Measurements from ENCODE around the gene B3GALNT2.
A peak's percentile ranks its signal among the peaks of the same experiment; 100 is the strongest.

The B3GALNT2 gene

GRCh38 chr1:235404190-235404589 lies 100.1 kb downstream of the B3GALNT2 start:
- no peak for DNase-seq (ENCODE audit: low read depth, low spot score)

GRCh38 chr1:235403593-235403992 lies 100.7 kb downstream of the B3GALNT2 start:
- in situ Hi-C loops (cut with HindIII; ENCODE audit: low sequenced_read_pairs) = no loop called here
- TF ChIP-seq, protein P1, sequence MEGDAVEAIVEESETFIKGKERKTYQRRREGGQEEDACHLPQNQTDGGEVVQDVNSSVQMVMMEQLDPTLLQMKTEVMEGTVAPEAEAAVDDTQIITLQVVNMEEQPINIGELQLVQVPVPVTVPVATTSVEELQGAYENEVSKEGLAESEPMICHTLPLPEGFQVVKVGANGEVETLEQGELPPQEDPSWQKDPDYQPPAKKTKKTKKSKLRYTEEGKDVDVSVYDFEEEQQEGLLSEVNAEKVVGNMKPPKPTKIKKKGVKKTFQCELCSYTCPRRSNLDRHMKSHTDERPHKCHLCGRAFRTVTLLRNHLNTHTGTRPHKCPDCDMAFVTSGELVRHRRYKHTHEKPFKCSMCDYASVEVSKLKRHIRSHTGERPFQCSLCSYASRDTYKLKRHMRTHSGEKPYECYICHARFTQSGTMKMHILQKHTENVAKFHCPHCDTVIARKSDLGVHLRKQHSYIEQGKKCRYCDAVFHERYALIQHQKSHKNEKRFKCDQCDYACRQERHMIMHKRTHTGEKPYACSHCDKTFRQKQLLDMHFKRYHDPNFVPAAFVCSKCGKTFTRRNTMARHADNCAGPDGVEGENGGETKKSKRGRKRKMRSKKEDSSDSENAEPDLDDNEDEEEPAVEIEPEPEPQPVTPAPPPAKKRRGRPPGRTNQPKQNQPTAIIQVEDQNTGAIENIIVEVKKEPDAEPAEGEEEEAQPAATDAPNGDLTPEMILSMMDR (IDR thresholded peaks at IDR 0.05; ENCODE audit: low read depth, low read length) = no peak
- DNase-seq (ENCODE audit: low read depth, low spot score) = no peak
- H3K4me3 ChIP-seq (ENCODE audit: low read depth, low read length) = no peak overlapping the region

More at GRCh38 chr1:235404190-235404589, 100.1 kb downstream of the B3GALNT2 start:
- in situ Hi-C loops (cut with HindIII; ENCODE audit: low sequenced_read_pairs) = no loop called here
- TF ChIP-seq, protein P1 (IDR thresholded peaks at IDR 0.05; ENCODE audit: low read depth, low read length) = no peak
- no peak overlapping the region for H3K4me3 ChIP-seq (ENCODE audit: low read depth, low read length)

- no peak overlapping the region for H3K4me3 ChIP-seq (ENCODE audit: low read depth, low read length)
- in situ Hi-C loops (cut with HindIII; ENCODE audit: low sequenced_read_pairs) = no loop called here
- TF ChIP-seq, protein P1 (IDR thresholded peaks at IDR 0.05; ENCODE audit: low read depth, low read length) = no peak
- DNase-seq (ENCODE audit: low read depth, low spot score) = no peak
These were observed 101.6 kb downstream of the B3GALNT2 start for GRCh38 chr1:235402457-235403200.

GRCh38 chr1:235401251-235401650 lies 103.0 kb downstream of the B3GALNT2 start:
- in situ Hi-C loops (cut with HindIII; ENCODE audit: low sequenced_read_pairs) = no loop called here
- TF ChIP-seq, protein P1 (IDR thresholded peaks at IDR 0.05; ENCODE audit: low read depth, low read length) = no peak
- no peak overlapping the region for H3K4me3 ChIP-seq (ENCODE audit: low read depth, low read length)
- DNase-seq (ENCODE audit: low read depth, low spot score) = peak; percentile 30

Measured in astrocyte of the spinal cord (primary cell).